ENCODE results near the gene ATP8B4.

The ATP8B4 gene

DNA sequence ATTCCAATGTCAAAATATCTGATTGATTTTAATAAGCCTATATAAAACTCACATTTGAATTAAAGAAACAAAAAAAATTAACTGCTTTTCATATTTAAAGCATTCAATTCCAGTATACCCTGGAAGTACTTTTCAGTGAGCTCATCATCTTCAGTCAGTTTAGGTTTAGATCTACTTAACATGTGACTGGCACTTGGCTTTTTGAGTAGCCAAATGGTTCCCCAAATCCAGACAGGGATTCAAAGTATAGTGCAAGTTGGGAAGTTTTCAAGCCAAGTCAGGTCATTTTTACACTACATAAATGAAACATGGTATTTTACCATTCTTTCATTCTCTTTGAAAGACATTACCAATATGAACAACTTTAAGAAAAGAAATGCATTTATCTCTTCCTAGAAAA lies 57.5 kb downstream of the ATP8B4 start:
- H3K4me3 ChIP-seq (ENCODE audit: low read depth, low read length): no peak overlapping the region
- TF ChIP-seq, protein P1, sequence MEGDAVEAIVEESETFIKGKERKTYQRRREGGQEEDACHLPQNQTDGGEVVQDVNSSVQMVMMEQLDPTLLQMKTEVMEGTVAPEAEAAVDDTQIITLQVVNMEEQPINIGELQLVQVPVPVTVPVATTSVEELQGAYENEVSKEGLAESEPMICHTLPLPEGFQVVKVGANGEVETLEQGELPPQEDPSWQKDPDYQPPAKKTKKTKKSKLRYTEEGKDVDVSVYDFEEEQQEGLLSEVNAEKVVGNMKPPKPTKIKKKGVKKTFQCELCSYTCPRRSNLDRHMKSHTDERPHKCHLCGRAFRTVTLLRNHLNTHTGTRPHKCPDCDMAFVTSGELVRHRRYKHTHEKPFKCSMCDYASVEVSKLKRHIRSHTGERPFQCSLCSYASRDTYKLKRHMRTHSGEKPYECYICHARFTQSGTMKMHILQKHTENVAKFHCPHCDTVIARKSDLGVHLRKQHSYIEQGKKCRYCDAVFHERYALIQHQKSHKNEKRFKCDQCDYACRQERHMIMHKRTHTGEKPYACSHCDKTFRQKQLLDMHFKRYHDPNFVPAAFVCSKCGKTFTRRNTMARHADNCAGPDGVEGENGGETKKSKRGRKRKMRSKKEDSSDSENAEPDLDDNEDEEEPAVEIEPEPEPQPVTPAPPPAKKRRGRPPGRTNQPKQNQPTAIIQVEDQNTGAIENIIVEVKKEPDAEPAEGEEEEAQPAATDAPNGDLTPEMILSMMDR (IDR thresholded peaks at IDR 0.05; ENCODE audit: low read depth, low read length): no peak

GRCh38 chr15:50059883-50060282 lies 59.1 kb downstream of the ATP8B4 start:
- H3K4me3 ChIP-seq (ENCODE audit: low read depth, low read length): no peak overlapping the region
- TF ChIP-seq, protein P1 (IDR thresholded peaks at IDR 0.05; ENCODE audit: low read depth, low read length): no peak

- TF ChIP-seq, protein P1 (IDR thresholded peaks at IDR 0.05; ENCODE audit: low read depth, low read length): no peak
- H3K4me3 ChIP-seq (ENCODE audit: low read depth, low read length): no peak overlapping the region
Measured at GRCh38 chr15:50059203-50059772, 59.7 kb downstream of the ATP8B4 start.

DNA sequence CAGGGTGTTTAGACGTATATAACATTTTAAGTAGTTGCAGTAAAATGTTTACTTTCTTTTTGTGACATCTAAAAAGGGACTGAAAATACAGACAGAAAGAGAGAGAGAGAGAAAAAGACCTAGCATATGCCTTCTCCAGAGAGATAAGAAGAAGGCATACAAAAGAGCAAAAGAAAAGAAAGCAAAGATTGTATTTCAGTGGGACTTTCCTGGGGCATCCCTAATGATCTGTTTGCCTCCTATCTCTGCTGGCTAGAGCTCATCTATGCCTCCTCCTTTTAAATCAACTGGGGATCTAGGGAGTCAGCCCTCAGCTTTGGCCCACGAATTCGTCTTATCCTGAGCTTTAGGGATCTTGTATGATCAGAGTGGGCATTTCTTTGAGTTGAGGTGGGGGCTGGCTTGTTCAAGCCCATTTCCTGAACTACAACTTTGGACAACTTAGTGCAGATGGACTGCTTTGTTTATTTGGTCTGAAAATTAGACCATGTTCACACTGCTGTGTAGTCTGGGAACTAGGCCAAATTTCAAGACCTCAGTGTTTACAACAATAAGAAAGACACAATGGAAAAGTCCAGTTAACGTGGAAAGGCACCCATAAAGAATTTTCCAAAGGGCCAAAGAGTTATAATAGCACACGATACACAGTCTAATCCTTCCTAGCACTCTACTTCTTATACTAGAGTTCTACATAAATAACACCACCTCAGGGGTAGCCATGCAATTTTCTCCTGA lies 61.0 kb downstream of the ATP8B4 start:
- TF ChIP-seq, protein P1 (IDR thresholded peaks at IDR 0.05; ENCODE audit: low read depth, low read length): no peak
- H3K4me3 ChIP-seq (ENCODE audit: low read depth, low read length): no peak overlapping the region

DNA sequence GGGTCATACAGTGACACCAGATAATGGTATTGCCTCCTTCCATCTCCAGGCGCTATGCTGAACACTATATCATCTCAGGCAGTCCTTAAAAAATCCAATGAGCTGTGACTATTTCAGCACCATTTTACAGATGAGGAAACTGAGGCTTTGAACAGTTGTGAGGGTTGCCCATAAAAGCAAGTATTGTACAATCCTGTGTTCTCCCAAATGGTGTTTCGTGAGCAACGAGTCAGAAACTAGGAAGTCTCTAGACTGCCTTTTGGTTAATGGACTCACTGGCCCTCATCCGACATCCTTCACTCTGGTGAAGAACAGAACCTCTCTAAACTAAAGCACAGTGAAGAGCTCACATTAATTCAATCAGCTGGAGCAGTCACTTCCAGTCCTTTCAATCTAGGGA lies 61.8 kb downstream of the ATP8B4 start:
- TF ChIP-seq, protein P1 (IDR thresholded peaks at IDR 0.05; ENCODE audit: low read depth, low read length): no peak
- no peak overlapping the region for H3K4me3 ChIP-seq (ENCODE audit: low read depth, low read length)

GRCh38 chr15:50055750-50056157 lies 63.3 kb downstream of the ATP8B4 start:
- TF ChIP-seq, protein P1 (IDR thresholded peaks at IDR 0.05; ENCODE audit: low read depth, low read length): no peak
- H3K4me3 ChIP-seq (ENCODE audit: low read depth, low read length): no peak overlapping the region

DNA sequence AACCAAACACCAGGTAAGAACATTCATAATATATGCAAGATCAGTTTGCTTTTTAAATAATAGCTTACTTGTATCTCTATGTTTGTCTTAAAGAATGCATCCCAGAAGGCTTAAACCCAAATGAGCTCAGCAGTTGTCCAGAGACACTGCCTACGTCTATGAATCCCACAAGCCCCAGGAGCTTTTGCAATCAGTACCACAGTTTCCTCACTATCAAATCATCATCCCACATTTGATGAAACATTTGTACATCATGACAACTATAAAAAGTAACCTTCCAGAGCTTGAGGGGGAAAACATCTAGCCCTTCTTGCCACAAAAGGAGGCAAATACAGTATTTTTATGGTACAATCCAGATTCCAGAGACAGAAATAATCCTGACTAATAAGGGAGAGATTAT lies 63.7 kb downstream of the ATP8B4 start:
- H3K4me3 ChIP-seq (ENCODE audit: low read depth, low read length): no peak overlapping the region

More for the DNA sequence above, 63.7 kb downstream of the ATP8B4 start:
- TF ChIP-seq, protein P1 (IDR thresholded peaks at IDR 0.05; ENCODE audit: low read depth, low read length): no peak

All from WI38 (cell line).